NCI-H2107 (cell line): ENCODE data around the gene MITD1.
"Not testable (repeated sequence)": the region's sequence is repeated elsewhere in the genome, so short reads cannot be mapped to it uniquely, and the experiment has no call there.

Experiments
- DNase-seq: peaks from one replicate; lab custom pipeline; 2025; lab: John Stamatoyannopoulos, UW

Gene MITD1

GRCh38 chr2:99180755-99181623 lies at the start of gene MITD1, which contains the start of gene MRPL30:
MITD1 (minus strand) TSS chr2:99181058; CDS start chr2:99180981, 77 bp downstream.
MRPL30 (plus strand) TSS chr2:99181184; CDS start chr2:99186204, 5,020 bp downstream.
- peak; percentile 90 for DNase-seq

- no peak for DNase-seq
Measured at GRCh38 chr2:99217929-99218501, 37.2 kb upstream of the MITD1 start.

- no peak for DNase-seq
Measured at GRCh38 chr2:99216096-99216495, 35.2 kb upstream of the MITD1 start.

- DNase-seq = no peak
Measured at GRCh38 chr2:99205491-99205890, 24.6 kb upstream of the MITD1 start.

GRCh38 chr2:99201959-99202678 lies 21.3 kb upstream of the MITD1 start:
- DNase-seq = no peak

GRCh38 chr2:99200076-99200800 lies 19.4 kb upstream of the MITD1 start:
- DNase-seq = no peak

GRCh38 chr2:99198103-99198841 lies 17.4 kb upstream of the MITD1 start:
- no peak for DNase-seq

- not testable (repeated sequence) for DNase-seq
Measured at GRCh38 chr2:99192364-99192763, 11.5 kb upstream of the MITD1 start.

- DNase-seq = no peak
Measured at GRCh38 chr2:99190548-99190947, 9.7 kb upstream of the MITD1 start.

GRCh38 chr2:99188357-99188756 lies 7.5 kb upstream of the MITD1 start:
- no peak for DNase-seq

- DNase-seq = no peak
Measured at GRCh38 chr2:99187011-99187410, 6.2 kb upstream of the MITD1 start.

- DNase-seq = no peak
Measured at GRCh38 chr2:99184811-99185210, 4.0 kb upstream of the MITD1 start.

GRCh38 chr2:99183025-99183424 lies 2.2 kb upstream of the MITD1 start:
- DNase-seq = no peak

GRCh38 chr2:99181624-99182000 lies 754 bp upstream of the MITD1 start:
- DNase-seq = no peak

GRCh38 chr2:99171377-99172140 lies 9.3 kb downstream of the MITD1 start:
- no peak for DNase-seq

GRCh38 chr2:99169534-99169933 lies 11.3 kb downstream of the MITD1 start:
- no peak for DNase-seq

GRCh38 chr2:99166218-99166617 lies 14.6 kb downstream of the MITD1 start:
- no peak for DNase-seq

GRCh38 chr2:99159594-99159993 lies 21.3 kb downstream of the MITD1 start:
- no peak for DNase-seq

GRCh38 chr2:99158599-99158998 lies 22.3 kb downstream of the MITD1 start:
- no peak for DNase-seq

GRCh38 chr2:99156891-99157290 lies 24.0 kb downstream of the MITD1 start:
- no peak for DNase-seq
